D341Med (cell line): ENCODE data around the gene ELOB.

Source experiments
- DNase-seq: peaks from one replicate; pipeline ENCODE4 v3.0.0; 2012; ENCODE audit warnings: low spot score

ELOB gene

DNA sequence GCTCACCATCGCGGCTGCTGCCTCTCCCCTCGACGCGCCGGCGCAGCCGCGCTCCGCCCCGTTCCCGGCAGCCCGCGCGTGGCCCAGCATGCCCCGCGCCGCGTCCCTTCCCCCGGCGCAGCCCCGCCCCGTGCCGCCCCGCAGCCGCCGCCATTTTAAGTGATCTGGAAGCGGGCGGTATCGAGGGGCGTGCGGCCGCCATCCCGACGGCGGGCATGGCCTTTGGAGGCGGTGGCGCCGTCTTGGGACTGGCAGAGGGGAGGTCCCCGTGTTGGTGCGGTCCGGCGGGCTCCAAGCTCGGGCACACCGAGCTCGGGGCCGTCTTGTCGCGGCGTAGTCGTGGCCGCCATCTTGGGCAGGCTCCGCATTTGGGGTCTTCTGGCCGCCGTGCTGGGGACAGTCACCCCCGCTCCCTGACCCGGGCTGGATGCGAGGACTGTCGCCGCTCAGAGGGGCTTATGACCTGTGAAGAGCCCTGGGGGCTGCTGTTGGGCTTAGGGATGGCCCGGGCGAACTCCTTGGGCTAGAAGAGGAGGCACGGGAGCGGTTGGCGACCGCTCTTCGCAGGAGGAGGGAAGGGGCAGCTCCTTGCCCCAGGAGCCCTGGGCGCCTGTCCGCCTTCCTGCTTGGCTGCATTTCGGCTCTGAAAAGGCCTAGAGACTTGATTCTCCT, at the start of gene ELOB:
TSS of gene ELOB (minus strand) at position 50 of the 672 bp plus-strand sequence. CDS start at position 9, 41 bp downstream.
- DNase-seq = peak; percentile 98

DNA sequence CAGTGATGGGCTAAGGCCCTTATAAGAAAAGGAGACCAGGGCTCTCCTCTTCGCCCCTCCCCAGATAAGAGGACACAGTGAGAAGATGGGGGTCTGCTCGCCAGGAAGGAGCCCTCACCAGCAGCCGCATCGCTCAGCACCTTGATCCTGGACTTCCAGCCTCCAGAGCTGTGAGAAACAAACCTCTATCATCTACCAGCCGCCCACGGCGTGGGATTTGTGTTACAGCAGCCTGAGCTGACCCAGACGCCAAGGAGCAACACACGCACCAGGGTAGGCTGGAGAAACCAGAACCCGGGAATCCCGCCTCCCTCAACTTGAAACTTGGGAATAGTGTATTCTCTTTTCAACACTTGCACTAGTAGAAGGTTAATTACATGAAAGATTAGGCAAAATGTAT, 48.8 kb upstream of the ELOB start:
- no peak for DNase-seq

DNA sequence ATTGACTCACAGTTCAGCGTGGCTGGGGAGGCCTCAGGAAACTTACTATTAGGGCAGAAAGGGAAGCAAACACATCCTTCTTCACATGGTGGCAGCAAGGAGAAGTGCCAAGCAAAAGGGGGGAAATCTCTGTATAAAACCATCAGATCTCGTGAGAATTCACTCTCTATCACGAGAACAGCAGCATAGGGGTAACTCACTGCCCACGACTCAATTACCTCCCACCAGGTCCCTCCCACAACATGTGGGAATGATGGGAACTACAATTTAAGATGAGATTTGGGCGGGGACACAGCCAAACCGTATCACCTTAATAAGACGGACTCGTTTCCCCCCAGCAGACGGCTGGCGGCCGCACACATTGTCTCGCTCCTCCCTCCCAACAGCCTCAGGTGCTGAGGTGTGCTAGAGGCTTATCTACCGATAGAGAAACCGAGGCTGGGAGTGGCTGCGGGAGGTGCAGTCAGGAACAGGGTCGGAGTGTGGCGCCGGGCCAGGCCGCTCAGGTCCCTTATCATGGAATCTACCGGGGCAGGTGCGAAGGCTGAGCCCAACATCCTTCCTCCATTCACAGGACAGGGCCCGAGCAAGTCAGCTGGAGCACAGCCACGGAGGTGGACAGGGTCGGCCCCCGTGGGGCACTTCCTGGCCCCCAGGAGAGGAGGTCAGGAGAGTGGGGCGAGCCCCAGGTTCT, 48.1 kb upstream of the ELOB start:
- DNase-seq = no peak

DNA sequence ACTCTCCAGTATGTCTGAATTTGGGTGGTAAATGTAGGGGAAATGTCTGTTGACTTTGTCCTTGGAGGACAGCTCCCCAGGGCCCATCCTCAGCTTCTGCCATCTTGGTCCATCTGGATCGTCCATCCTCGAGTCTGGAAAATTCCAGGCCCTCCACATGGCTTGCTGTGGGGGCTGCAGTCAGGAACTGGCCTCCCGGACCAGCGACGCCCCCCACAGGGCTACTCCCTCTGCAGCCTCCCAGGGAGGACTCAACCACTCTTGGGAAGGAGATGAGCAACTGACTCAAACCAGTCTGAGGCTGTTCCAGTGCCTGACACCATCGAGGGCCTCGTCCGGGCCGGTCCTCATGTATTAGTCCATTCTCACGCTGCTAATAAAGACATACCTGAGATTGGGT, 47.5 kb upstream of the ELOB start:
- no peak for DNase-seq

DNA sequence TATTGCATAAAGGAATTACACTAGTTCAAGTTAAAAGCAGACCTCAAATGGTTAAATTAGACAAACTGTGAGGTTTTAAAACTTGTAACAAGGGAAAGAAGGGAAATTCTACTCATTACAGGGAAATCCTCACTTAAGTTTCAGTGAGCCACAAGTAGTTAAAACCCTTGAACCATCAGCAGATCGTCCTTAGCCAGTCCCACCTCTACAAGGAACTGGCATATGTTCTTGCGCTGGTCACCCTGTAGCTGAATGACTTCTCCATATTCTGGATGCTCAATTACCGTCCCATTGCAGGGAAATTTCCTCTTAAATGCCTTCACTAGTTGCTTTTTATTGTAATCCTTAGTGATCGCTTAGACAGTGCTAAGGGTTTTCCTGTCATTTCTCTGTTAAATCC, 45.4 kb upstream of the ELOB start:
- no peak for DNase-seq

DNA sequence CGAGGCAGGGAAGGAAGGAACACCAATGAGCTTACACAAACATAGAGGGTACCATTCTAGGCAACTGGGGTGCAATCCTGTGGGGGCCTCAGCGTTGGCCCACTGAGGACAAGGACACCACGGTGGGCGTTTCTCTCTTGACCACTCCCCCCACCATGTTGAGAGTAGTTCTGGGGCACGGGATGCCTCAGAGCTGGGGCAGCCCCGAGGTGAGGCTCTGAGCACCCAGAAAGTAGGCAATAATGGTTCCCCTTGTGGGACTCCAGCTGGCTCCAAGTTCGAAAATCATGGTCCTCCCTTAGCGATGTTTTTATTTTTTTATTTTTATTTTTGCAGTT, 45.0 kb upstream of the ELOB start:
- no peak for DNase-seq

DNA sequence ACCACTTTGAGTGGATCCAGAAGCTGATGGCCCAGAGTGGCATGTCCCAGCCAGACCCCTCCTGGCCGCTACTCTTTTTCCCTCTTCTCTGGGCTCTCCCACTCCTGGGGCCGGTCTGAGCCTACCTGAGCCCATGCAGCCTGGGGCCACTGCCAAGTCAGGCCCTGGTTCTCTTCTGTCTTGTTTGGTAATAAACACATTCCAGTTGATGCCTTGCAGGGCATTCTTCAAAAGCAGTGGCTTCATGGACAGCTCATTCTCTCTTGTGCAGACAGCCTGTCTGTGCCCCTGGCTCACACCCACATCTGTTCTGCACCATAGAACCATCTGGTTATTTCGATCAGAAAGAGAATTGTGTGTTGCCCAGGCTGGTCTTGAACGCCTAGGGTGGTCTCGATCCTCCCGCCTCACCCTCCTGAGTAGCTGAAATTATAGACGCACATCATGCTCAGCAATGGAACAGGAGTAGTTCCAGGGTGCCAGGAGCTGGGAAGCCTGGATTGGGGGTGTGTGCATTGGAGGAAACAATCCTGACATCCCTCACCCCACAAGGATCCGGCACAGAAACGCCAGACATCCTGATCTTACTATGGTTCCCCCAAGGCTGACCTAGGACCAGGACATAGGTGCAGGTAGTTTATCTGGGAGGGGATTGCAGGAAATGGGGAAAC, 44.5 kb upstream of the ELOB start:
- DNase-seq = no peak

DNA sequence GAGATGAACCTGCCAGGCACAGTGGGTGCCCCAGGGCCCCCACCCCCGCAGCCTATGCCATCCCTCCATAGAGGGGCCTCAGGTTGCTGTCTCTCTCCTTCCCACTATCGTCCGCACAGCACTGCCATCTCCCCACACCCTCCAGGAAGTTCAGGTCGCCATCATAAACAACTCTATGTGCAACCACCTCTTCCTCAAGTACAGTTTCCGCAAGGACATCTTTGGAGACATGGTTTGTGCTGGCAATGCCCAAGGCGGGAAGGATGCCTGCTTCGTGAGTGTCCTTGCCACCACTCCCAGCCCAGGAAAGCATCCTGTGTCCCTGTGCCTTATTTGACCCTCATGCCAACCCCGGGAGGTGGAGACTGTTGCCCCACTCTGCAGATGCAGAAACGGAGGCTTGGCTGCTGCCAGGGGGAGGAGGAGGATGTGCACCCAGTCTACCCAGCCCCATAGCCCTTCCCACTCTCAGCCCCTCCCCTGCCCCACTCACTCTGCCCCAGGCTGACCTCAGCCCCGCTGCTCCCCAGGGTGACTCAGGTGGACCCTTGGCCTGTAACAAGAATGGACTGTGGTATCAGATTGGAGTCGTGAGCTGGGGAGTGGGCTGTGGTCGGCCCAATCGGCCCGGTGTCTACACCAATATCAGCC, 43.9 kb upstream of the ELOB start:
- no peak for DNase-seq

DNA sequence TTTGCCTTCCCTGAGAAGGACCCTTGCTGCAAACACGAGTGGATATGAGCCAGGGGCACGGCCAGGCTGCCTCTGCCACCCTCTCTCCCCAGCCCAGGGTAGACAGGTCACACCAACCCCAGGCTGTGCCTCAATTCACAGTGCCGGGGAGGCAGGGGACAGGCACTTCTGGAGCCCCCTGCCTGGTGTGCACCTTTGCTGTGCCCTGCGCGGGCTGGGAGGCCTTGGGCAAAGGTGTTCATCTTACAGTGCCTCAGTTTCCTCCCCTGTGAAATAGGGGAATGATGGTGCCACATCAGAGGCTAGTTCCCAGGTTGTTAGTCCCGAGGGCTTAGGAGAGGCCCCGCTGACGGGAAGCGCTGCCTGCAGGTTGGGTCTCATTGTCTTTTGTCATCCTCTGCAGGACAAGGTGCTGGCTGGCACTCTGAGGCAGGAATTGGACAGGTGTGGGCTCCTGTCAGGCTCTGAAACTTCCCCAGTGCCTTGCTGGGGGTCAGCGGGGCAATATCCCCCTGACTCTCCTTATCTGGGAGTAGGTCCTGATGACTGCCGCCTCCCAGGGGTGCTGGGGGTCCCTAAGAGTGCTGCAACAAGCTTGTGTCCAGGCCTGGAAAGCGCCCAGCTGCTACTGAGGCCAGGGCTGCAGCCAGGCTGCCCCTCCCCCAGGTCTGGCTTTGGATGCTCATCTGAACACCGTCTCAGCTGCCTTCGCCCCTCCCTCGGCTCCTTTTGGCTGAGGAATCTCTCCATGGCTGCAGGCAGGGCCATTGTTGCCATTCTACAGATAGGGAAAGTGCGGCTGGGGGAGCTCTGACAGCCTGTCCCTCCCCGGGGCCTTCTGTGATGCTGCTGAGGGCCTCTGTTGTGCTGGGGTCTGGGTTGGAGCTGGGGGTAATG, 43.1 kb upstream of the ELOB start:
- DNase-seq = no peak

DNA sequence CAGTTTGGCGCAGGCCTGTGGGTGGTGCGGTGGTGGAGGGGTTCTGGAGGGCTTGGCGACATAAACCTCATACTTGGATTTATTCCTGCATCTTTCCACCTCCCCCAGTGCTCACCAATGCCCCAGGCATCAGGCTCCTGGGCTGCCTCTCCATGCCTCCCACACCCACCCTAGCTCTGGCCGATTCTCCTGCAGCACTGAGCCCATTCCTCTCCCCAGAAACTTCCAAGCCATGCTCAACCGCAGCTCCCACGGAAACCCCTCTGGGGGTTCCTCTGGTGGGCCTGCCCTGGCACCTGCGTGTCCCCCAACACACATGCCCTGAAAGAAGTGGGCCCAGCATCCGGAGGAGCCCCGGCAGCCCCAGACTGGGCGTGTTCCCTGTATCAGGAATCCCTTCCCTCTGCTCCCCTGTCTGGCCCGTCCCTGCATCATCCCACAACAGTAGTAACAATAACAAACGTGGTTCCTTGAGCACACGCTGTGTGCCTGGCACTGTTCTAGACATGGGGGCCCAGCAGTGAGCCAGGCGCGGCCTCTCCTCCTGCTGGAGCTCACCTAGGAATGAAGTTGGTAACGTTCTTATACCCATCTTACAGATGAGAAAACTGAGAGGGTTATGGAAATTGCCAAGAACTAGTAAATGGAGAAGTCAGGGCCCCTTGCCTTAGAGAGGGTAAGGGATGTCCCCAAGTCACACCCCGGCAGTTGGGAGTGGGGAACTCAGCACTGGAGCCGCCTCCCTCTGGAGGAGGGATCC, 42.3 kb upstream of the ELOB start:
- DNase-seq = no peak

DNA sequence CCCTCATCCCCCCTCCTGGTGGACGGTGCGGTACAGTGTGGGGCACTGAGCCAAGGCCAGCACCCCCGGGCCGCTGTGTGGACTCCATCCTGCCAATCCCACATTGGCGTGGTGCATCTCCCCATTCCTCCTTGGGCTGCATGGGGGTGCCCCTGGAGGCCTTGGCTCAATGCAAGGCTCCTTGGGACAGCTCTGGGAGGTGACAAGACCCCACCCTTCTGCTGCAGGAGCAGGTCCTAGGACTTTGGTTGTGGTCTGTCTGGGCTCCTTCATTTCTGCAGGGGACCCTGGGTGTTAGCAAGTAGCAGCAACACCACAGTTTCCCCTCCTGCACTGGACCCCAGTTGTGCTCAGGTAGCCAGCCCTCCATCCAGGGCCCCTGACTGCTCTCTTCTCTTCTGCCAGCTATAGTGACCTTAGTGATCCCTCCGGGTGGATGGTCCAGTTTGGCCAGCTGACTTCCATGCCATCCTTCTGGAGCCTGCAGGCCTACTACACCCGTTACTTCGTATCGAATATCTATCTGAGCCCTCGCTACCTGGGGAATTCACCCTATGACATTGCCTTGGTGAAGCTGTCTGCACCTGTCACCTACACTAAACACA, 41.3 kb upstream of the ELOB start:
- DNase-seq = no peak

DNA sequence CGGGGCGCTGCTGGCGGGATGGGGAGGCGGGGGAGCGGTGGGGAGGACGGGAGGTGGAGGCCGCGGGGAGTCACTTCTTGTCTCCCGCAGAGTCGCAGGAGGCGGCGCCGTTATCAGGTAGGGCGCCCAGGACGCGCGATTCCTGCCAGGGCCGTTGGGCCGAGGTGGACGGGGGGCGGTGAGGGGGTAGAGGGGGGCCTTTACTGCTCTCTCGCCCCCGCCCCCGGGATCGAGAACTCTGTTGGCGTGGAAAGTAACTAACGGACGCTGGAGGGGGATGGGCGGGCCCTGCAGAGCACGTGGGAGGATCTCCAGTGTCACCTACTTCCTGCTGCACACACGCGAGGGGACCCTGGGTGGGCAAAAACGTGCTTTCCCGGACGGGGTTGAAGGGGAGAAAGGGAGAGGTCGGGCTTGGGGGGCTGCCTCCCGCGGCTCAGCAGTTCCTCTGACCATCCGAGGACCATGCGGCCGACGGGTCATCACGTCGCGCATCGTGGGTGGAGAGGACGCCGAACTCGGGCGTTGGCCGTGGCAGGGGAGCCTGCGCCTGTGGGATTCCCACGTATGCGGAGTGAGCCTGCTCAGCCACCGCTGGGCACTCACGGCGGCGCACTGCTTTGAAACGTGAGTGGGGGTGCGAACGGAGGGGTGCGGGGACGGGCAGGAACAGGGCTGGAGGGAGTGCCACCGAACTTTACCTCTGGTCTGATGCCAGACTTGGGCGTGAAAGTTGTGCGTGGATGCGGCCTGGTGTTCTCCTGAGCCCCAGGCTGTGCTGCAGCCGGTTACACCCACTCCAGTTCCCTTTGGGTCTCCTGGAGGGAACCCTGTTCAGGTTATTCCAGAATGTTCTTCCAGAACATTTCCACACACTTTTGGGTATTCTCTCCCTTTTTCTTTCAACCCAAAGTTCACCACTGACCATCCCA, 40.5 kb upstream of the ELOB start:
- no peak for DNase-seq

DNA sequence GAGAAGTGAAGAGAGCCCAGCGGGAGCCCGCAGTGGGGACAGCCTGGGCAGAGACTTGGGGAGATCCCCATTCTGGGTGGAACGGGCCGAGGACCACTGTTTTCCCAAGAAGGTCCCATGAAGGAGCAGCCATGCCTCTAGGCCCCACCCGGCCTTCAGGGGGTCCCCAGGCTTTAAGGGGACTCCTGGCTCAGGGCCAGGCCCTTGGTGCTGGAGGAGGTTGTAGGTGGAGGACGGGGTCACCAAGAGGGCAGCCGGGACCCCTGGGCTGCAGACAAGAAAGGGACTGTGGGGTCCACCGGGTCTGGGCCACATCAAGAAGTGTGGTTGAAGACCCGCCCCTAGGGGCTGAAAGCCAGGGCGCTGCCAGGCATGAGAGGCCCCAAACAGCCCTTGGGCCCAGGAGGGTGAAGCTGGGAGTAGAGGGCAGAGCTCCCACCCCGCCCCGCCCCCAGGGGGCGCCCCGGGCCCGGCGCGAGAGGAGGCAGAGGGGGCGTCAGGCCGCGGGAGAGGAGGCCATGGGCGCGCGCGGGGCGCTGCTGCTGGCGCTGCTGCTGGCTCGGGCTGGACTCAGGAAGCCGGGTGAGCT, 39.8 kb upstream of the ELOB start, which contains the start of gene PRSS21:
TSS of gene PRSS21 (plus strand) at position 487 of the 589 bp plus-strand sequence. CDS start at position 519, 32 bp downstream.
- no peak for DNase-seq

DNA sequence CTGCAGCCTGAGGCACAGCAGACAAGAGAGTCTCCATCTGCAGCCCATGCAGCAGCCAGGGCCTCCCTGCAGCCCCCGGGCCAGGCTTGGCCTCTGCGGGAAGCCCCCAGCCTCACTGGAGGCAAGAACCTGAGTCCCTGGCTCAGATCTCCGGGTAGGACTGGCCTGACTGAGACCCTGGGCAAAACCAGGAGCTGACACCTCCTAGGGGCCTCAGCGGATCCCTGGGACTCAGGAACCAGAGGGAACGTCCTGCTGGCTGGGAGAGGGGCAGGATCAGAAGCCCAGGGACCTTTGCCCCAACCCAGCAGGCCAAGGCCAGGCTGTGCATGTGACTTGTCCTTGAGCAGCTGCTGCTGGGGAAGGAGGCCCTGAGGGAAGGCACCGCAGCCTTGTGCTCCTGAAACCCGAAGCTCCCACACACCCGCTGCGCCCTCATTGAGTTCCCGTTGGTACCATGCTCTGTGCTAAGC, 38.3 kb upstream of the ELOB start:
- DNase-seq = no peak

DNA sequence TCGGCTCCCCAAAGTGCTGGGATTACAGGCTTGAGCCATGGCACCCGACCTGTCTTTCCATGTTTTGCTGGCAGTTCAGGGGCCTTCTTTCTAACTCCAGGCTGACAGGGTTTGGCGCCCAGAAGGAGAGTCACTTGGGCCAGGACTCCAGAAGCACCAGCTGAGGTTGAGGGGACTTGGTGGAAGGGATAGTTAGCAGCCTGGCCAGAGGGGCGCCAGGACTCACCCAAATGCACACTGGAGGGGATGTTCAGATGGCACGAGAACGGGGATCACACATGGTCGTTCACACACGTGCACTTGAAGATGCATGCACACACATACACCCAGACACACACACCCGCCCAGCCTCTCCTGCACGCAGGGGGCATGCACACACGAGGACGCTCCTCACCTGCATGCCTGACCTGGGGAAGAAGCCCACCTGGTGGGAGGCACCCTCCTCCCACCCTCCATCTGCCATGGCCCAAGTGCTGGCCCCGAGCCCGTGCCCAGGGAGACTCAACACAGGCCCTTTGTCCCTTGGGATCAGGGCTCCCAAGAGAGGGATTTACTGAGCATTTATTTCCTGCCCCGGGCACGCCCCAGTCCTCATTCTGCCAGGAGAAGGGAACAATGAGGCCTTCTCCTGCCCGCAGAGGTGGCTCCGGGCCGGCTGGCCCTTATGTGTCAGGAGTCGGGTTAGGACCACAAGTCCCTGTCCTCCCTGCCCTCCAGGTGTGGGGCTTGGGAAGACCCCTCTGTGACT, 37.6 kb upstream of the ELOB start:
- no peak for DNase-seq

DNA sequence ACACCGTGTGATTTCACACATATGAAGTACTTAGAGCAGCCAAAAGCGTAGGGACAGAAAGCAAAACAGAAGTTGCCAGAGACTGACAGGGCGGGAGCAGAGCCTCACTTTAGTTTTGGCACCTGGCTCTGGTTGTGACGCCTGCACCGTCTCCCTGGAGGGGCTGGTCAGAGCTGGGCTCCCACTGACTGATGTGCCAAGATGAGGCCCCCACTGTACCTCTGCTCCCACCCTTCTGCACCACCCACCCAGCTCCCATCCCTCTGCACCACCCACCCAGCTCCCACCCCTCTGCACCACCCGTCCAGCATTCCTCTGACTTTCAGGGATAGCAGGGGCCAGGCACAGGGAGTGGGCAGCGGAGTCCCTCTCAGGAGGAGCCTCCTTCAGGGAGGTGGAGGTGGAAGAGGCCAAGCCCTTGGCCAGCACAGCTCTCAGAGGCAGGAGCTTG, 36.7 kb upstream of the ELOB start:
- no peak for DNase-seq

DNA sequence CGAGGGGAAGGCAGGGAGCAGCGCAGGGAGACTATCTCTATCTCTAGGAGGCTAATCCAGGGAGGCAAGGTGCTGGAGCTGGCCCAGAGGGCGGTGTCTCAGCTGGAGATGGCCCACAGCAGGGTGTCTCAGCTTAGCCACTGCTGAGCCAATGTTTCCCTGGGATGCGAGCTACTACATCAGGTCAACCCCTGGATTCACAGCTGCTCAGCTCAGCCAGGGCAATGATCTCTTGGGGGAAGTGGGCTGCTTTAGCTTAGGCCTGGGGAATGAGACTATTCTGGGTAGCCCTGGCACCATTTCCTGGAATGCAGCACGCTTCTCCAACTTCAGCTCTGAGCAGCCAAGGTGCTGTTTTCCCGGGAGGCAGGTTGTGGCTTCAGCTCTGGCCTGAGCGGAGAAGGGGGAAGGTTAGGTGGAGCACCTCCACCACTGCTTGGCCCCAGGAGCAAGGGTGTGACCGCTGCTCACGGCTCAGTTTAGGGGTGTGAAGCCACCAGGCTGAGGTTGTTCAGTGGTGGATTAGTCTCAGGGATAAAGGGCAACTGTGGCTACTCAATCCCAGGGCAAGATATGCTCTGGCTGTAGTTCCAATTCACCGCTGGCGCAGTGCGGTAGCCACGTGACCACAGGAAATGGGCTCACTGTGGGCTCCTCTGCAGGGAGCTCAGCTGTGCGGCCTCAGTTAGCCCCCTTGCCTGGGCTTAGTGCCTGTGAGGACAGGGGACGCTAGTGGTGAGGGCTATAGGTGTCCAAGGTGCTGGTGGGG, 34.8 kb upstream of the ELOB start:
- DNase-seq = no peak
